CD4-positive, alpha-beta T cell treated with Interleukin-4 for 1 hour (primary cell): Measurements from ENCODE around the gene PKP3.
A peak's percentile ranks its signal among the peaks of the same experiment; 100 is the strongest.
"Not testable (repeated sequence)": the region's sequence is repeated elsewhere in the genome, so short reads cannot be mapped to it uniquely, and the experiment has no call there.

Source experiments
- DNase-seq, 2 donors: peaks; one replicate each; pipeline ENCODE4 v3.0.0-alpha.2; 2020 to 2022

Gene PKP3

GRCh38 chr11:363443-363805 is 30.6 kb upstream of the PKP3 start:
- not testable (repeated sequence) for DNase-seq

GRCh38 chr11:363948-364761 is 29.9 kb upstream of the PKP3 start:
- peak; percentile 74 to 82 for DNase-seq

- DNase-seq = no peak
Measured at GRCh38 chr11:364991-365725, 28.9 kb upstream of the PKP3 start.

- DNase-seq = no peak
Measured at GRCh38 chr11:365831-366230, 28.2 kb upstream of the PKP3 start.

- no peak for DNase-seq
Measured at GRCh38 chr11:367956-368413, 26.0 kb upstream of the PKP3 start.

GRCh38 chr11:368414-369335 is 25.3 kb upstream of the PKP3 start:
- DNase-seq = no peak

- peak in 1 of 2 donors; percentile 37 for DNase-seq
Measured at GRCh38 chr11:369336-370018, 24.5 kb upstream of the PKP3 start, which contains the start of gene B4GALNT4. Gene B4GALNT4, plus strand, starts transcription at chr11:369499. Its CDS starts 305 bp downstream, at chr11:369804.

- no peak for DNase-seq
Measured at GRCh38 chr11:370070-370941, 23.7 kb upstream of the PKP3 start.

GRCh38 chr11:371051-371450 is 23.0 kb upstream of the PKP3 start:
- DNase-seq = no peak

GRCh38 chr11:371716-372590 is 22.1 kb upstream of the PKP3 start:
- DNase-seq = no peak

GRCh38 chr11:372809-373715 is 20.9 kb upstream of the PKP3 start:
- no peak for DNase-seq

GRCh38 chr11:373716-374551 is 20.1 kb upstream of the PKP3 start:
- DNase-seq = no peak

- no peak for DNase-seq
Measured at GRCh38 chr11:375065-376025, 18.7 kb upstream of the PKP3 start.

- no peak for DNase-seq
Measured at GRCh38 chr11:376531-377173, 17.4 kb upstream of the PKP3 start.

GRCh38 chr11:377174-377865 is 16.7 kb upstream of the PKP3 start:
- no peak for DNase-seq
